Ishikawa (cell line): ENCODE results near the gene PHYKPL.

Source experiments
- CEBPB ChIP-seq: IDR thresholded peaks from 2 replicates; pipeline ENCODE4 v1.6.1; 2012
- CREB1 ChIP-seq: IDR thresholded peaks from 2 replicates; pipeline ENCODE4 v1.6.1; 2012; ENCODE audit warnings: low read depth
- EGR1 ChIP-seq: IDR thresholded peaks from 2 replicates; pipeline ENCODE4 v1.6.1; 2012
- EP300 ChIP-seq: IDR thresholded peaks from 2 replicates; pipeline ENCODE4 v1.6.1; 2012; ENCODE audit warnings: borderline replicate concordance
- FOXM1 ChIP-seq: IDR thresholded peaks from 2 replicates; pipeline ENCODE4 v1.6.1; 2012; ENCODE audit warnings: low read depth, borderline replicate concordance
- NFIC ChIP-seq: IDR thresholded peaks from 2 replicates; pipeline ENCODE4 v1.6.1; 2012
- RAD21 ChIP-seq: IDR thresholded peaks from 2 replicates; pipeline ENCODE4 v1.6.1; 2012; ENCODE audit warnings: low read depth
- REST ChIP-seq: IDR thresholded peaks from 2 replicates; pipeline ENCODE4 v1.6.1; 2012; ENCODE audit warnings: low read depth, mild to moderate bottlenecking
- TAF1 ChIP-seq: IDR thresholded peaks from 2 replicates; pipeline ENCODE4 v1.6.1; 2012; ENCODE audit warnings: low read depth, mild to moderate bottlenecking
- TCF12 ChIP-seq: IDR thresholded peaks from 2 replicates; pipeline ENCODE4 v1.6.1; 2012; ENCODE audit warnings: low read depth
- TEAD4 ChIP-seq: IDR thresholded peaks from 2 replicates; pipeline ENCODE4 v1.6.1; 2012
- YY1 ChIP-seq: IDR thresholded peaks from 2 replicates; pipeline ENCODE4 v1.6.1; 2012; ENCODE audit warnings: low read depth
- ZBTB7A ChIP-seq: IDR thresholded peaks from 2 replicates; pipeline ENCODE4 v1.6.1; 2012; ENCODE audit warnings: low read depth
- TF ChIP-seq, protein P1 (sequence below): IDR thresholded peaks from 2 replicates; pipeline ENCODE4 v1.6.1; 2012
- TF ChIP-seq, protein P2 (sequence below): IDR thresholded peaks from 2 replicates; pipeline ENCODE4 v1.6.1; 2012

The PHYKPL gene

GRCh38 chr5:178244576-178244975 is 12.0 kb upstream of the PHYKPL start:
- TF ChIP-seq YY1, result no peak
- no peak for TF ChIP-seq TCF12
- no peak for TF ChIP-seq ZBTB7A
- no peak for TF ChIP-seq TAF1
- TF ChIP-seq CEBPB, result no peak
- no peak for TF ChIP-seq EP300
- no peak for TF ChIP-seq EGR1
- no peak for TF ChIP-seq FOXM1
- TF ChIP-seq NFIC, result no peak
- TF ChIP-seq, protein P1, sequence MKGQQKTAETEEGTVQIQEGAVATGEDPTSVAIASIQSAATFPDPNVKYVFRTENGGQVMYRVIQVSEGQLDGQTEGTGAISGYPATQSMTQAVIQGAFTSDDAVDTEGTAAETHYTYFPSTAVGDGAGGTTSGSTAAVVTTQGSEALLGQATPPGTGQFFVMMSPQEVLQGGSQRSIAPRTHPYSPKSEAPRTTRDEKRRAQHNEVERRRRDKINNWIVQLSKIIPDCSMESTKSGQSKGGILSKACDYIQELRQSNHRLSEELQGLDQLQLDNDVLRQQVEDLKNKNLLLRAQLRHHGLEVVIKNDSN, result no peak

- TF ChIP-seq EGR1 (no peak), CEBPB (no peak), TCF12 (no peak)
- TF ChIP-seq, protein P2, sequence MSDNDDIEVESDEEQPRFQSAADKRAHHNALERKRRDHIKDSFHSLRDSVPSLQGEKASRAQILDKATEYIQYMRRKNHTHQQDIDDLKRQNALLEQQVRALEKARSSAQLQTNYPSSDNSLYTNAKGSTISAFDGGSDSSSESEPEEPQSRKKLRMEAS, result no peak
Observed at GRCh38 chr5:178242416-178242815, 9.8 kb upstream of the PHYKPL start.

- TF ChIP-seq YY1 (no peak), TEAD4 (no peak), EGR1 (no peak), REST (no peak), ZBTB7A (no peak), TAF1 (no peak), TCF12 (no peak), FOXM1 (no peak), CREB1 (no peak), RAD21 (no peak), EP300 (no peak), CEBPB (no peak), NFIC (no peak)
- TF ChIP-seq, protein P1, result no peak
- TF ChIP-seq, protein P2, result no peak
Observed at GRCh38 chr5:178241688-178242231, 9.2 kb upstream of the PHYKPL start.

DNA sequence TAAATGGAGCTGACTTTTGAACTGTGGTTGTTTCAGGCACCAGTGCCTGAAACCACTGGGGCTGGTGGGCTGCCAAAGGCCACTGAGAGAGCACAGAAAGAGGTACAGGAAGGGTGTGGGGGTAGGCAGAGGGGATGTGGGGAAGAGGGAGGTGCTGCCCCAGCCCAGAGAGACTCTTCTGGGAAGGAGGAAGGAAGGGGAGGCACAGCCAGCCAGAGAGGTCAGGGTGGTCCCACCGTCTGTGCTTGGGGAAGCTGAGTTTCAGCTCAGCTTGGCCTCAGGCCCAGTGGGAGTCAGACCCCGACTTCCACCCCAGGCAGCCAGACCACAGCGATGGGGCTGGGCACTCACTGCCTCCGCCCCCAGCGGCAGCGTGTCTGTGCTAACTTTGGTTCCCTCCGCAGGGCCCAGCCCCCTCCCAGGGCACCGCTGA is 8.6 kb upstream of the PHYKPL start:
- TF ChIP-seq TAF1 (no peak), TCF12 (no peak)

- no peak for TF ChIP-seq TEAD4
- no peak for TF ChIP-seq RAD21
- no peak for TF ChIP-seq CEBPB
- TF ChIP-seq CREB1, result no peak
- no peak for TF ChIP-seq YY1
- TF ChIP-seq EP300, result no peak
- no peak for TF ChIP-seq REST
- TF ChIP-seq FOXM1, result no peak
- TF ChIP-seq, protein P2, result no peak
- TF ChIP-seq ZBTB7A, result no peak
- TF ChIP-seq NFIC, result no peak
- TF ChIP-seq EGR1, result no peak
- no peak for TF ChIP-seq TCF12
- TF ChIP-seq TAF1, result no peak
- TF ChIP-seq, protein P1, result no peak
Observed at GRCh38 chr5:178240766-178241165, 8.2 kb upstream of the PHYKPL start.

DNA sequence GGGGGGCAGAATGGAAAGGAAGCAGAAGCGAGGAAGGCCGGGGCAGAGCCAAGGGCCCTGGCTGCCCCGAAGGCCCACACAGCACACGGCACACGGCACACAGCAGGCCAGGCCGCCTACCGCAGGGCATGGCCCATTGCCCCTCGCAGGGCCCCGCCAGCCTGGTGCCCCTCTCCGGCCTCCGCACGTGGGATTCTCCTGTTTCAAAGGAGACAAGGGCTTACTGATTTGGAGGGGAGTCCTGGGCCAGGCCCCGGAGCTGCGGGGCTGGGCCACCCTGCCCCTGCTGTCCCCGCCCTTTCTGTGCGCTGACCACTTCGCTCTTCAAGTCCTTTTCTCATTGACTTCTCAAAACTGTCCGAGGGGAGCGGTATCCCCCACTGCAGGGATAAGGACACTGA is 7.7 kb upstream of the PHYKPL start:
- TF ChIP-seq NFIC (no peak), ZBTB7A (no peak), RAD21 (no peak), YY1 (no peak), EP300 (no peak), EGR1 (no peak), REST (no peak), TAF1 (no peak), CEBPB (no peak), CREB1 (no peak), TEAD4 (no peak), TCF12 (no peak), FOXM1 (no peak)
- TF ChIP-seq, protein P1, result no peak
- TF ChIP-seq, protein P2, result no peak
